Ovary (tissue), 3 donors: ENCODE results near the gene GPS1.

Source experiments
- EP300 ChIP-seq: sonication (generic); formaldehyde crosslinking; IDR thresholded peaks from one replicate; pipeline ENCODE4 v1.6.1; 2017; ENCODE audit warnings: antibody characterized with exemption
- POLR2A ChIP-seq: fragments of 450-650 bp; IDR thresholded peaks from one replicate; pipeline ENCODE4 v1.6.1; 2017; ENCODE audit warnings: antibody characterized with exemption, mild to moderate bottlenecking, moderate library complexity
- TF ChIP-seq, protein P1 (sequence below), 3 donors: fragments of 450-650 bp in 2 of 3; fragments of 200-600 bp in 1 of 3; IDR thresholded peaks; one replicate each; pipeline versions ENCODE4 v1.5.1 to v1.8.0; 2016 to 2022; ENCODE audit warnings: antibody characterized with exemption in 3 of 3, mild to moderate bottlenecking in 1 of 3
- donor health status: DM: no; HTN: no; CAD: no.

DNA sequence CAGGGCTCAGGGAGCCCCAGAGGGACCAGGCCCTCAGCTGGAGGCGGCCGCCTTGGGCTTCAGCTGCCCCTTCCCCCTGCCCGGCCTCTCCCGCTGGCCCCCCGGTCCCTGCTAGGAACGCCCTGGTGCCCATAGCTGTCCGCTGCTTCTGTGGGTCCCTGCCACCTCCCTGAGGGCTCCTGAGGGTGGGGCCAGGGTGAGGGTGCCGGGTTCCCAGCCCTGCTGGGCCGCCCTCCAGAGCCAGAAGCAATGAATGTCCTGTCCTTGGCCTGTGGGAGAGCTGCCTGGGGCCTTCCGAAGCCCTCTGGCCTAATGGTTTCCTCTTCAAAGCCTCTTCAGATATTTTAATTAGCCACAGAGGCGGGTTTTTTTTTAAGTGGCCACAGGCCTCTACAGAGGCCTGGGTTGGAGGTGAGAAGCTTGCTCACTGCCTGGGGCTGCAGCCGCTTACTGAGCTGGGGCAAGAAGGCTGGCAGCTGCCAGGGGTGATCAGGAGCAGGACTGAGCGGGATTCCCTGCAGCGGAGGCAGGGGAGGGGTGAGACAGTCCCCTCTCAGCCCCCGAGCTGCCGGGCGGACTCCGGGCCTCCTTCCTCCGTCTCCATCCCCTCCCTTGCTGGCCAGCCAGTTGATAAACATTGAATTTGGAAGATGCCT lies 38.9 kb upstream of the GPS1 start:
- TF ChIP-seq, protein P1, sequence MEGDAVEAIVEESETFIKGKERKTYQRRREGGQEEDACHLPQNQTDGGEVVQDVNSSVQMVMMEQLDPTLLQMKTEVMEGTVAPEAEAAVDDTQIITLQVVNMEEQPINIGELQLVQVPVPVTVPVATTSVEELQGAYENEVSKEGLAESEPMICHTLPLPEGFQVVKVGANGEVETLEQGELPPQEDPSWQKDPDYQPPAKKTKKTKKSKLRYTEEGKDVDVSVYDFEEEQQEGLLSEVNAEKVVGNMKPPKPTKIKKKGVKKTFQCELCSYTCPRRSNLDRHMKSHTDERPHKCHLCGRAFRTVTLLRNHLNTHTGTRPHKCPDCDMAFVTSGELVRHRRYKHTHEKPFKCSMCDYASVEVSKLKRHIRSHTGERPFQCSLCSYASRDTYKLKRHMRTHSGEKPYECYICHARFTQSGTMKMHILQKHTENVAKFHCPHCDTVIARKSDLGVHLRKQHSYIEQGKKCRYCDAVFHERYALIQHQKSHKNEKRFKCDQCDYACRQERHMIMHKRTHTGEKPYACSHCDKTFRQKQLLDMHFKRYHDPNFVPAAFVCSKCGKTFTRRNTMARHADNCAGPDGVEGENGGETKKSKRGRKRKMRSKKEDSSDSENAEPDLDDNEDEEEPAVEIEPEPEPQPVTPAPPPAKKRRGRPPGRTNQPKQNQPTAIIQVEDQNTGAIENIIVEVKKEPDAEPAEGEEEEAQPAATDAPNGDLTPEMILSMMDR (IDR thresholded peaks at IDR 0.05) = no peak
- TF ChIP-seq EP300 = no peak
- TF ChIP-seq POLR2A = no peak
